DND-41 (cell line): Measurements from ENCODE around the gene EGF.

ENCODE experiments used
- ATAC-seq: fragments of 200-7000 bp; cut with Tn5 transposase; 3 replicates; pipeline ENCODE4 v1.9.1; 2021; ENCODE audit warnings: low read depth; ENCODE audit not compliant: insufficient read depth
- DNase-seq: peaks from one replicate; pipeline ENCODE4 v3.0.0-alpha.2; 2020
- H2AFZ ChIP-seq: 2 replicates; pipeline ENCODE4 v1.6.0; 2012; ENCODE audit warnings: low read depth, low read length
- H3K27ac ChIP-seq: 2 replicates; pipeline ENCODE4 v1.5.1; 2012; ENCODE audit warnings: low read length, inconsistent platforms
- H3K27me3 ChIP-seq: fragments of 200-600 bp; sonication (generic); 2 replicates; pipeline ENCODE4 v1.6.0; 2012; ENCODE audit warnings: low read length, mild to moderate bottlenecking, inconsistent platforms; ENCODE audit not compliant: insufficient read depth, poor library complexity
- H3K36me3 ChIP-seq: 2 replicates; pipeline ENCODE4 v1.5.1; 2012; ENCODE audit warnings: low read length, inconsistent platforms; ENCODE audit not compliant: insufficient read depth
- H3K4me1 ChIP-seq: 2 replicates; pipeline ENCODE4 v1.5.1; 2012; ENCODE audit warnings: mild to moderate bottlenecking, low read length; ENCODE audit not compliant: insufficient read depth
- H3K4me2 ChIP-seq: 2 replicates; pipeline ENCODE4 v1.6.0; 2012; ENCODE audit warnings: mild to moderate bottlenecking, moderate library complexity, low read length, inconsistent platforms; ENCODE audit not compliant: insufficient read depth
- H3K4me3 ChIP-seq, 2 experiments: fragments of 200-600 bp in 1 of 2; shearing (Covaris generic) in 1 of 2; 2 replicates each; pipeline ENCODE4 v1.5.1; 2012 to 2016; ENCODE audit warnings: inconsistent platforms in 2 of 2, low read length in 2 of 2, mild to moderate bottlenecking in 2 of 2, low read depth in 1 of 2, moderate library complexity in 1 of 2
- H3K79me2 ChIP-seq: 2 replicates; pipeline ENCODE4 v1.6.0; 2012; ENCODE audit warnings: low read length, inconsistent platforms; ENCODE audit not compliant: insufficient read depth
- H3K9ac ChIP-seq: 2 replicates; pipeline ENCODE4 v1.6.0; 2012; ENCODE audit warnings: low read depth, mild to moderate bottlenecking, inconsistent platforms, low read length, moderate library complexity
- H3K9me3 ChIP-seq: 2 replicates; pipeline ENCODE4 v1.5.1; 2012; ENCODE audit warnings: low read length, moderate library complexity, mild to moderate bottlenecking, inconsistent platforms; ENCODE audit not compliant: insufficient read depth, severe bottlenecking
- H4K20me1 ChIP-seq: 2 replicates; pipeline ENCODE4 v1.6.0; 2012; ENCODE audit warnings: low read length; ENCODE audit not compliant: insufficient read depth
- CTCF ChIP-seq: IDR thresholded peaks from 2 replicates; pipeline ENCODE4 v1.5.1; 2012; ENCODE audit warnings: borderline replicate concordance, low read length, moderate library complexity, mild to moderate bottlenecking; ENCODE audit not compliant: poor library complexity, severe bottlenecking; ENCODE audit errors: extremely low read depth
- EZH2 ChIP-seq: IDR thresholded peaks from 3 replicates; pipeline ENCODE4 v1.6.1; 2012; ENCODE audit warnings: borderline replicate concordance, low read depth, mild to moderate bottlenecking, moderate library complexity, low read length, inconsistent platforms; ENCODE audit not compliant: severe bottlenecking

The EGF gene

DNA sequence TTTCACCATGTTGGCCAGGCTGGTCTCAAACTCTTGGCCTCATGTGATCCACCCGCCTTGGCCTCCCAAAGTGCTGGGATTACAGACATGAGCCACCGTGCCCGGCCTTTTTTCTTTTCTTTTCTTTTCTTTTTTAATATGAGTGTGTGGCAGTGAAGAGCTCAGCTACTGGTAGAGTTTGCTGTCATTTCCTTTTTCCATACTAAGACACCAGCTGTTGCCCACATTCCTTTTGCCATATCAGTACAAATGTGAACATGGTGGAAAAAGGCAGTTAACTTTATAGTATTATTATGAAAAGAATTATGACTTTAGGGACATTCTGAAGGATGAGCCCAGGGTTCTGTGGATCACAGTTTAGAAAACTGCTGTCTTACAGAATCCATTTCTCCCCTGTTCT, 69.8 kb downstream of the EGF start:
- H3K9ac ChIP-seq = no peak overlapping the region
- H3K36me3 ChIP-seq = no peaks in the 10 kb centered on the region
- H3K4me1 ChIP-seq = no peaks in the 10 kb centered on the region
- H3K4me3 ChIP-seq = no peak overlapping the region
- no peak for DNase-seq
- ATAC-seq = no peak
- H3K79me2 ChIP-seq = no peaks in the 10 kb centered on the region
- no peak overlapping the region for H2AFZ ChIP-seq
- no peak overlapping the region for H3K27ac ChIP-seq
- TF ChIP-seq CTCF (no peak), EZH2 (no peak)
- peaks cover 6% of the 10 kb centered on the region for H3K27me3 ChIP-seq
- H3K9me3 ChIP-seq = no peaks in the 10 kb centered on the region
- no peaks in the 10 kb centered on the region for H4K20me1 ChIP-seq
- H3K4me2 ChIP-seq = no peak overlapping the region

- H3K36me3 ChIP-seq = no peaks in the 10 kb centered on the region
Observed at GRCh38 chr4:109985993-109986974, 73.6 kb downstream of the EGF start.

GRCh38 chr4:109989044-109989443, 76.4 kb downstream of the EGF start:
- DNase-seq = no peak
- Histone ChIP-seq H3K4me1 (no peaks in the 10 kb centered on the region), H3K4me3 (no peak overlapping the region)

More at GRCh38 chr4:109985993-109986974, 73.6 kb downstream of the EGF start:
- Histone ChIP-seq H4K20me1 (no peaks in the 10 kb centered on the region), H3K27ac (no peak overlapping the region), H3K79me2 (no peaks in the 10 kb centered on the region), H3K4me3 (no peak overlapping the region), H3K4me1 (no peaks in the 10 kb centered on the region), H3K27me3 (peaks cover 5% of the 10 kb centered on the region), H3K9ac (no peak overlapping the region), H3K4me2 (no peak overlapping the region), H2AFZ (no peak overlapping the region), H3K9me3 (no peaks in the 10 kb centered on the region)
- no peak for TF ChIP-seq EZH2
- no peak for TF ChIP-seq CTCF
- no peak for DNase-seq
- no peak for ATAC-seq

More at GRCh38 chr4:109989044-109989443, 76.4 kb downstream of the EGF start:
- H2AFZ ChIP-seq = no peak overlapping the region
- H3K79me2 ChIP-seq = no peaks in the 10 kb centered on the region
- no peak overlapping the region for H3K4me2 ChIP-seq
- no peak for ATAC-seq
- no peak for TF ChIP-seq EZH2
- TF ChIP-seq CTCF = no peak
- peaks cover 5% of the 10 kb centered on the region for H3K27me3 ChIP-seq
- H4K20me1 ChIP-seq = no peaks in the 10 kb centered on the region
- H3K27ac ChIP-seq = no peak overlapping the region
- no peaks in the 10 kb centered on the region for H3K9me3 ChIP-seq
- no peaks in the 10 kb centered on the region for H3K36me3 ChIP-seq
- H3K9ac ChIP-seq = no peak overlapping the region
